ENCODE data around the gene GBF1. TPM values are rescaled to one million over a fixed set of nuclear protein-coding genes. Genes with fewer than 3 reads are reported as not detected.

GBF1 gene
- total and polyA plus RNA-seq, 7 donors: 14.1 to 47.1 (median 40.8) TPM

DNA sequence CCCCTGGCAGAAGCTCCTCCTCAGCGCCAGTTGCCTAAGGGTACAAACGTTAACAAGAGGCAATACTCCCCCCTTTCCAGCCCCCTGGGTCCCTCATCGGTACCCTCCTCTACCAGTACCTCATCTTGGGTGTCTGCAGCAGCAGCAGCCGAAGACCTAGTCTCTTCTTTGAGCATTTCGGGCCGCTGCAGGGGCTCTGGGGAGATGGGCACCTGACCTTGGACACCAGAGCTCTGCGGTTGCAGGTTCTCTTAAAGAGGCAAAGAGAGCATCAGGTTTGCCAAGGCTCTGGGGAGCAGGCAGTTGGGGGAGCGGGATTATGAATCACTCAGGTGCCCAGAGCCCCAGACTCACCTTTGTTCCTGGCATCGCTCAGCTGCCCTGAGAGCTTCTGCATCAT lies 178.8 kb downstream of the GBF1 start:
- no peak for ATAC-seq
- no peaks in the 10 kb centered on the region for H3K27me3 ChIP-seq (ENCODE audit: insufficient read depth in 3 of 3, low read length in 2 of 3)
- no peaks in the 10 kb centered on the region for H3K9me3 ChIP-seq
- no peak for DNase-seq
- intact Hi-C loops (cut with DNase I): loop anchor here in 1 of 2 donors (5.0 kb wide), 1 partner anchor 53 kb away; no protein-coding TSS in a partner anchor
- TF ChIP-seq, protein P1, sequence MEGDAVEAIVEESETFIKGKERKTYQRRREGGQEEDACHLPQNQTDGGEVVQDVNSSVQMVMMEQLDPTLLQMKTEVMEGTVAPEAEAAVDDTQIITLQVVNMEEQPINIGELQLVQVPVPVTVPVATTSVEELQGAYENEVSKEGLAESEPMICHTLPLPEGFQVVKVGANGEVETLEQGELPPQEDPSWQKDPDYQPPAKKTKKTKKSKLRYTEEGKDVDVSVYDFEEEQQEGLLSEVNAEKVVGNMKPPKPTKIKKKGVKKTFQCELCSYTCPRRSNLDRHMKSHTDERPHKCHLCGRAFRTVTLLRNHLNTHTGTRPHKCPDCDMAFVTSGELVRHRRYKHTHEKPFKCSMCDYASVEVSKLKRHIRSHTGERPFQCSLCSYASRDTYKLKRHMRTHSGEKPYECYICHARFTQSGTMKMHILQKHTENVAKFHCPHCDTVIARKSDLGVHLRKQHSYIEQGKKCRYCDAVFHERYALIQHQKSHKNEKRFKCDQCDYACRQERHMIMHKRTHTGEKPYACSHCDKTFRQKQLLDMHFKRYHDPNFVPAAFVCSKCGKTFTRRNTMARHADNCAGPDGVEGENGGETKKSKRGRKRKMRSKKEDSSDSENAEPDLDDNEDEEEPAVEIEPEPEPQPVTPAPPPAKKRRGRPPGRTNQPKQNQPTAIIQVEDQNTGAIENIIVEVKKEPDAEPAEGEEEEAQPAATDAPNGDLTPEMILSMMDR (IDR thresholded peaks at IDR 0.05): no peak
- 75 to 93% (median 84%) methylated on average over 9 of the region's 9 CpGs for WGBS, 3 donors
- peaks cover 0 to 23% of the 10 kb centered on the region in 2 donors for H3K36me3 ChIP-seq (ENCODE audit: insufficient read depth in 1 of 2, low read depth in 1 of 2)
- H3K4me1 ChIP-seq: peaks cover 20% of the 10 kb centered on the region
- no peak overlapping the region for H3K27ac ChIP-seq
- no peak overlapping the region for H3K4me3 ChIP-seq

DNA sequence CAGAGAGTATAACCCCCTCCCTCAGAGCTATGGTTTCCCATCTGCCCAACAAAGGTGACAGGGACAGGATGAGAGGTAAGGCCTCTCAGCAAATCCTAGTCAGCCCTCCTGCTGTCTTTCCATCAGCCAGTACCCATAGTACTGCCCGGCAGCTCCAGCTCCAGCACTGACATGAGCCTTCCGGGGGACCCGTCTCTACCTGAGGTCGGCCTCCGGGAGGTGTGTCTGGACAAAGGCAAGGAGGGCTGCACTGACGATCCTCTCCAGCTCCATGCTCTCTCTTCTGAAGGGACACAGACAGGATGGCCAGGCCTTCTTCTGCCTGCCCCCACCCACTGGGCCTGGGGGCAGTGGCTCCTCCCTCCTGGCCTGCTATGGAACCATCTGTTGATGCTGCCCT lies 179.6 kb downstream of the GBF1 start:
- WGBS, 3 donors: 82 to 86% (median 82%) methylated on average over 6 of the region's 6 CpGs
- intact Hi-C loops (cut with DNase I): loop anchor here in 1 of 2 donors (5.0 kb wide), 1 partner anchor 52 kb away; no protein-coding TSS in a partner anchor
- ATAC-seq: no peak

GRCh38 chr10:102425444-102425843 lies 180.1 kb downstream of the GBF1 start:
- no peak for ATAC-seq
- intact Hi-C loops (cut with DNase I): no loop called here
- TF ChIP-seq, protein P1 (IDR thresholded peaks at IDR 0.05): no peak
- no peaks in the 10 kb centered on the region for H3K27me3 ChIP-seq (ENCODE audit: insufficient read depth in 3 of 3, low read length in 2 of 3)
- no peak overlapping the region for H3K4me3 ChIP-seq
- no peak for DNase-seq
- H3K9me3 ChIP-seq: no peaks in the 10 kb centered on the region
- peaks cover 0 to 23% of the 10 kb centered on the region in 2 donors for H3K36me3 ChIP-seq (ENCODE audit: insufficient read depth in 1 of 2, low read depth in 1 of 2)
- no peak overlapping the region for H3K27ac ChIP-seq
- 82 to 89% (median 83%) methylated on average over 1 of the region's 1 CpG for WGBS, 3 donors
- H3K4me1 ChIP-seq: peaks cover 13% of the 10 kb centered on the region

More for the DNA sequence above, 179.6 kb downstream of the GBF1 start:
- Histone ChIP-seq H3K9me3 (no peaks in the 10 kb centered on the region), H3K4me3 (no peak overlapping the region), H3K4me1 (peaks cover 17% of the 10 kb centered on the region), H3K36me3 (ENCODE audit: insufficient read depth in 1 of 2, low read depth in 1 of 2) (peaks cover 0 to 23% of the 10 kb centered on the region in 2 donors), H3K27ac (no peak overlapping the region), H3K27me3 (ENCODE audit: insufficient read depth in 3 of 3, low read length in 2 of 3) (no peaks in the 10 kb centered on the region)
- no peak for DNase-seq
- TF ChIP-seq, protein P1 (IDR thresholded peaks at IDR 0.05): no peak

GRCh38 chr10:102426803-102427287 lies 181.5 kb downstream of the GBF1 start:
- ATAC-seq (no peak), DNase-seq (no peak)
- Histone ChIP-seq H3K27me3 (ENCODE audit: insufficient read depth in 3 of 3, low read length in 2 of 3) (no peaks in the 10 kb centered on the region), H3K27ac (no peak overlapping the region), H3K36me3 (ENCODE audit: insufficient read depth in 1 of 2, low read depth in 1 of 2) (peaks cover 0 to 23% of the 10 kb centered on the region in 2 donors), H3K4me3 (no peak overlapping the region), H3K4me1 (peaks cover 19% of the 10 kb centered on the region), H3K9me3 (no peaks in the 10 kb centered on the region)
- WGBS, 3 donors: 79 to 80% (median 80%) methylated on average over 7 of the region's 7 CpGs
- TF ChIP-seq, protein P1 (IDR thresholded peaks at IDR 0.05): no peak
- intact Hi-C loops (cut with DNase I): no loop called here

GRCh38 chr10:102429468-102429867 lies 184.1 kb downstream of the GBF1 start:
- Histone ChIP-seq H3K4me3 (no peak overlapping the region), H3K9me3 (no peaks in the 10 kb centered on the region), H3K27ac (no peak overlapping the region), H3K36me3 (ENCODE audit: insufficient read depth in 1 of 2, low read depth in 1 of 2) (peaks cover 0 to 7% of the 10 kb centered on the region in 2 donors), H3K27me3 (ENCODE audit: insufficient read depth in 3 of 3, low read length in 2 of 3) (peaks cover 0 to 4% (median 2%) of the 10 kb centered on the region in 3 donors), H3K4me1 (peaks cover 7% of the 10 kb centered on the region)
- 85 to 91% (median 86%) methylated on average over 8 of the region's 8 CpGs for WGBS, 3 donors
- intact Hi-C loops (cut with DNase I): no loop called here
- no peak for ATAC-seq
- TF ChIP-seq, protein P1 (IDR thresholded peaks at IDR 0.05): no peak
- DNase-seq: no peak

Data from psoas muscle (tissue), 8 donors.